Measurements from ENCODE around the gene FRMD4A. TPM values are rescaled to one million over a fixed set of nuclear protein-coding genes. Genes with fewer than 3 reads are reported as not detected.
"Not testable (repeated sequence)": the region's sequence is repeated elsewhere in the genome, so short reads cannot be mapped to it uniquely, and the experiment has no call there.

FRMD4A gene
- total RNA-seq, 1 donor from 2014 or later, result 236 TPM

DNA sequence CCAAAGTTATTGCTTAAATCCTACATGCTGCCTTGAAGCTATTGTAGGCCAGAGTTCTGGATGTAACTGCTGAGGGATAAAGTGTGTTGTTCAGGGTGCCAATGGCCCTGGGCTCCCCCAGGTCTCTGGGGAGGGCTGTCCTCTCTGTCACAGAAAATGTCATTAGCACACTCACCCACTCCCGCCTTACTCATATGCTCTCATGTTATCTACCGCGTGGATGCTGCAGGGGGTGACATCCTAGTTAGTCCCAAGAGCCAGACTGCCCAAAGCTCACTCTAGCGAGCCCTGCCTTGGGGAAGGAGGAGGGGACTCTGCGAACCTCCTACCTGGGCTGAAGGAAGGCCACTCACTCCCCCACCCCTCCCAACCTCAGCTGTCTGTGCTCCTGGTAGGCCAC is 122.5 kb downstream of the FRMD4A start:
- TF ChIP-seq, protein P1, sequence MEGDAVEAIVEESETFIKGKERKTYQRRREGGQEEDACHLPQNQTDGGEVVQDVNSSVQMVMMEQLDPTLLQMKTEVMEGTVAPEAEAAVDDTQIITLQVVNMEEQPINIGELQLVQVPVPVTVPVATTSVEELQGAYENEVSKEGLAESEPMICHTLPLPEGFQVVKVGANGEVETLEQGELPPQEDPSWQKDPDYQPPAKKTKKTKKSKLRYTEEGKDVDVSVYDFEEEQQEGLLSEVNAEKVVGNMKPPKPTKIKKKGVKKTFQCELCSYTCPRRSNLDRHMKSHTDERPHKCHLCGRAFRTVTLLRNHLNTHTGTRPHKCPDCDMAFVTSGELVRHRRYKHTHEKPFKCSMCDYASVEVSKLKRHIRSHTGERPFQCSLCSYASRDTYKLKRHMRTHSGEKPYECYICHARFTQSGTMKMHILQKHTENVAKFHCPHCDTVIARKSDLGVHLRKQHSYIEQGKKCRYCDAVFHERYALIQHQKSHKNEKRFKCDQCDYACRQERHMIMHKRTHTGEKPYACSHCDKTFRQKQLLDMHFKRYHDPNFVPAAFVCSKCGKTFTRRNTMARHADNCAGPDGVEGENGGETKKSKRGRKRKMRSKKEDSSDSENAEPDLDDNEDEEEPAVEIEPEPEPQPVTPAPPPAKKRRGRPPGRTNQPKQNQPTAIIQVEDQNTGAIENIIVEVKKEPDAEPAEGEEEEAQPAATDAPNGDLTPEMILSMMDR (IDR thresholded peaks at IDR 0.05), result no peak
- no peak for DNase-seq (ENCODE audit: extremely low spot score, unreplicated experiment)
- Mint-ChIP-seq H3K36me3 (ENCODE audit: unreplicated experiment) (no peaks in the 10 kb centered on the region), H3K4me1 (ENCODE audit: unreplicated experiment) (no peaks in the 10 kb centered on the region), H3K9me3 (ENCODE audit: unreplicated experiment) (no peaks in the 10 kb centered on the region), H3K4me3 (ENCODE audit: unreplicated experiment) (no peak overlapping the region), H3K27me3 (ENCODE audit: unreplicated experiment) (no peaks in the 10 kb centered on the region), H3K27ac (ENCODE audit: unreplicated experiment) (no peak overlapping the region)

DNA sequence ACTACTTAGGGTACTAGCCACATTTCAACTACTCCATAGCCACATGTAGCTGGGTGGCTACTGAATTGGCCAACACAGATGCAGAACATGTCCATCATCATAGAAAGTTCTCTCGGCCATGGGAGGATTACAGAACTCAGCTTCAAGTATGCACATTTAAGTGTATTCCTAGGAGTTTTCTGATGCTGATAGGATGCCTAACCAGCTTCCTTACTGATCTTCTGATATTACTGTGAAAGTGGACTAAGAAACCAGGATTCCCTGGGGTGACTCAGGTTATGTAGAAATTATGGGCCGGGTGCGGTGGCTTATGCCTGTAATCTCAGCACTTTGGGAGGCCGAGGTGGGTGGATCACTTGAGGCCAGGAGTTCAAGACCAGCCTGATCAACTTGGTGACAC is 125.5 kb downstream of the FRMD4A start:
- H3K4me3 Mint-ChIP-seq (ENCODE audit: unreplicated experiment), result no peak overlapping the region
- no peaks in the 10 kb centered on the region for H3K36me3 Mint-ChIP-seq (ENCODE audit: unreplicated experiment)
- H3K9me3 Mint-ChIP-seq (ENCODE audit: unreplicated experiment), result no peaks in the 10 kb centered on the region
- DNase-seq (ENCODE audit: extremely low spot score, unreplicated experiment), result no peak
- TF ChIP-seq, protein P1 (IDR thresholded peaks at IDR 0.05), result no peak
- peaks cover 5% of the 10 kb centered on the region for H3K4me1 Mint-ChIP-seq (ENCODE audit: unreplicated experiment)
- no peak overlapping the region for H3K27ac Mint-ChIP-seq (ENCODE audit: unreplicated experiment)
- H3K27me3 Mint-ChIP-seq (ENCODE audit: unreplicated experiment), result no peaks in the 10 kb centered on the region

DNA sequence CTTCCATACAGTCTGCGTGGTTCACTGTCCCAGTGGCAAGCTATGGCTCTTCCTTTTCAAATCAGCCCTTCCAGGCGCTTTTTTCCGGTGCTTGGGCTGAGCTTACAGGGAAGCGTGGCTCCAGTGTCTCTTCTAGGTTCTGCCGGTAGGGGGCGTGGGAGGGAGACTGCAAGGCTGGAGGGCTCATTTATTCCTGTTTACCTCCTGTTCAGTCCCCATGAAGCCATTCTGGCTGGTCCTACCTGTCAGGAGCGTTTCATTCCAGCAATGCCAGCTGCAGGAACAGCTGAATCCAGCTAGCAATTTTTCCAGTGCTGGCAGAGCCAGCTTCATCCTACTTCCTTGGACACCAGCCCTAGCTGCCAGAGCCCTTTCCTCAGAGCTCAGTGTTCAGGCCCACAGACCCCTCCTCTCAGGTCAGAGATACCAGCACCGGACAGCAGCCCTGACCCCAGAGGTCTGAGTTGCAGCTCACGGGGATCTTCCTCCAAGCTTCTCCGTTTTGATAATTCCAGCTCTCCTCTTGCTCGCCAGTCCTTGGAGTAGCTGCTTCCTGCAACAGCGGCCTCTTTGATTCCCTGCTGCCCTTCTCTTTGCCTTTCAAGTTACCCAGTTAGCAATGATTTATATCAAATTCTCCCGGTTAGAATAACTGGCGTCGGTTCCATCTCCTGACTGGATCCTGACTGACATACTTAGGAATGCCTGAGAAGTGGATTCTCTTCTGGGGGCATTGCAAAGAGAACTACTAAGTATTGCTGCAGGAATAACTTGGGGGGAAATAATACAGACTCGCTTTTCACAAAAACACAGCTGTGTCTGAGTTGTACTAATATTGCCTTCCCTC is 129.8 kb downstream of the FRMD4A start:
- Mint-ChIP-seq H3K4me1 (ENCODE audit: unreplicated experiment) (peaks cover 12% of the 10 kb centered on the region), H3K36me3 (ENCODE audit: unreplicated experiment) (no peaks in the 10 kb centered on the region), H3K4me3 (ENCODE audit: unreplicated experiment) (no peak overlapping the region), H3K27ac (ENCODE audit: unreplicated experiment) (no peak overlapping the region), H3K27me3 (ENCODE audit: unreplicated experiment) (no peaks in the 10 kb centered on the region), H3K9me3 (ENCODE audit: unreplicated experiment) (no peaks in the 10 kb centered on the region)
- TF ChIP-seq, protein P1 (IDR thresholded peaks at IDR 0.05), result peak; percentile 46
- no peak for DNase-seq (ENCODE audit: extremely low spot score, unreplicated experiment)

DNA sequence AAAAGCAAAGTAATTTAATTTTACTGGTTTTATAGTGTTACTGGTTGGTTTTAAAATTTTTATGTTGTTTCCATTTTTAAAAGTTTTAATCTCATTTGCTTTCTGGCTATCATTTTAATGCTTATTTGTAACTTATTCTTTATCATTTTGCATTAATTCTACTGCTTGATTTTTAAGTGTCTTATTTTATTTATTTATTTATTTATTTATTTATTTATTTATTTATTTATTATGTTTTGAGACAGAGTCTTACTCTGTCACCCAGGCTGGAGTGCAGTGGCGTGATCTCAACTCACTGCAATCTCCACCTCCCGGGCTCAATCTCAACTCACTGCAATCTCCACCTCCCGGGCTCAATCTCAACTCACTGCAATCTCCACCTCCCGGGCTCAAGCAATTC is 131.6 kb downstream of the FRMD4A start:
- peaks cover 24% of the 10 kb centered on the region for H3K4me1 Mint-ChIP-seq (ENCODE audit: unreplicated experiment)
- H3K9me3 Mint-ChIP-seq (ENCODE audit: unreplicated experiment); H3K36me3 Mint-ChIP-seq (ENCODE audit: unreplicated experiment); H3K27ac Mint-ChIP-seq (ENCODE audit: unreplicated experiment); DNase-seq (ENCODE audit: extremely low spot score, unreplicated experiment); H3K4me3 Mint-ChIP-seq (ENCODE audit: unreplicated experiment); H3K27me3 Mint-ChIP-seq (ENCODE audit: unreplicated experiment): not testable (repeated sequence)

DNA sequence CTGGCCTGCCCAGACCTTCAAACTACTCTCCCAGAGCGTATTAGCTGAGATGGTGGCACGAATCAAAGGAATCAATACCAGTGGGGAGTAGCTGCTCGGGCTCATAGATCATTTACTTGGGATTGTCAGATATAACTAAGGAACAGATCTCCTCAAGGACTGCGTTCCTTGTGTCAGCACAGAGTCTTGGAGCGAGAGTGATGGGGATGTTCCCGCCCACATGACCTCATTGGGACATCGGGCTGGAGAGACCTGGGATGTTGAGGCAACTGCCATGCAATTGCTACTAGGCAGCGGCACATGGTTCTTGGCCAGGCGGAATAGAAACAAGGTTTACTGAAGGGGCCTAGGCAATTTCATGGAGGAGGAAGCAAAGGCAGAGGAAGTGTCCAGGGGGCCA is 132.6 kb downstream of the FRMD4A start:
- no peak for DNase-seq (ENCODE audit: extremely low spot score, unreplicated experiment)
- no peak overlapping the region for H3K4me3 Mint-ChIP-seq (ENCODE audit: unreplicated experiment)
- no peaks in the 10 kb centered on the region for H3K36me3 Mint-ChIP-seq (ENCODE audit: unreplicated experiment)
- peaks cover 24% of the 10 kb centered on the region for H3K4me1 Mint-ChIP-seq (ENCODE audit: unreplicated experiment)
- no peaks in the 10 kb centered on the region for H3K27me3 Mint-ChIP-seq (ENCODE audit: unreplicated experiment)
- TF ChIP-seq, protein P1 (IDR thresholded peaks at IDR 0.05), result no peak
- no peak overlapping the region for H3K27ac Mint-ChIP-seq (ENCODE audit: unreplicated experiment)
- H3K9me3 Mint-ChIP-seq (ENCODE audit: unreplicated experiment), result no peaks in the 10 kb centered on the region

All from osteocyte (in vitro differentiated cells).